Activated B cell treated with CpG ODN at 0.5 μM for 24 hours (primary cell): ENCODE measurements around the gene CDH1. TPM values are rescaled to one million over a fixed set of nuclear protein-coding genes. Genes with fewer than 3 reads are reported as not detected.

Source experiments
- ATAC-seq: fragments of 200-7000 bp; cut with Tn5 transposase; one replicate; pipeline ENCODE4 v1.10.0; 2021; ENCODE audit warnings: low read depth, mild to moderate bottlenecking, moderate library complexity
- CTCF ChIA-PET: fragments of 350-600 bp; sonication (Branson Sonifier 250); formaldehyde crosslinking; loops from one replicate; lab custom pipeline; 2021; ENCODE audit warnings: antibody characterized with exemption; lab: Charles Lee
- POLR2A ChIA-PET: fragments of 350-600 bp; sonication (Branson Sonifier 250); formaldehyde crosslinking; loops from one replicate; lab custom pipeline; 2021; ENCODE audit warnings: antibody characterized with exemption; lab: Charles Lee
- DNase-seq: peaks from one replicate; pipeline ENCODE4 v3.0.0; 2022
- H3K27ac Mint-ChIP-seq: one replicate; pipeline ENCODE4 v1.8.0; 2020; ENCODE audit warnings: mixed read lengths
- H3K27me3 Mint-ChIP-seq: one replicate; pipeline ENCODE4 v1.8.0; 2021; ENCODE audit warnings: mixed read lengths
- H3K36me3 Mint-ChIP-seq: one replicate; pipeline ENCODE4 v1.8.0; 2021; ENCODE audit warnings: low read depth, mixed read lengths
- H3K4me1 Mint-ChIP-seq: one replicate; pipeline ENCODE4 v1.8.0; 2021; ENCODE audit warnings: mixed read lengths
- H3K4me3 Mint-ChIP-seq: one replicate; pipeline ENCODE4 v1.8.0; 2020; ENCODE audit warnings: mild to moderate bottlenecking, mixed read lengths
- H3K9me3 Mint-ChIP-seq: one replicate; pipeline ENCODE4 v1.8.0; 2020; ENCODE audit warnings: mixed read lengths
- CTCF ChIP-seq: fragments of 200-600 bp; IDR thresholded peaks from one replicate; pipeline ENCODE4 v1.8.0; 2022; ENCODE audit warnings: antibody characterized with exemption, mild to moderate bottlenecking
- intact Hi-C: fragments of 100-400 bp; cut with micrococcal nuclease; formaldehyde crosslinking; loops from one replicate; pipeline ENCODE4 v1.15.1; 2024
- total RNA-seq: library from RNA; stranded (reverse); gene quantifications from 2 replicates; pipeline ENCODE4 v1.2.3, GENCODE V29; 2022

Gene CDH1
- total RNA-seq, 1 donor from 2014 or later, result 8.2 TPM

- ATAC-seq, result no peak
- H3K4me1 Mint-ChIP-seq, result no peaks in the 10 kb centered on the region
- no peak for TF ChIP-seq CTCF
- ChIA-PET CTCF (no interaction called here), POLR2A (no interaction called here)
- intact Hi-C loops, result no loop called here
- no peaks in the 10 kb centered on the region for H3K36me3 Mint-ChIP-seq
- H3K27me3 Mint-ChIP-seq, result peaks cover 4% of the 10 kb centered on the region
- H3K27ac Mint-ChIP-seq, result no peak overlapping the region
- no peak overlapping the region for H3K4me3 Mint-ChIP-seq
- H3K9me3 Mint-ChIP-seq, result no peaks in the 10 kb centered on the region
- no peak for DNase-seq
Measured at GRCh38 chr16:68772871-68773270, 35.8 kb downstream of the CDH1 start.

GRCh38 chr16:68774982-68775634, 38.0 kb downstream of the CDH1 start:
- POLR2A ChIA-PET, result no interaction called here
- ATAC-seq (no peak), DNase-seq (no peak)
- H3K27me3 Mint-ChIP-seq, result peaks cover 4% of the 10 kb centered on the region
- H3K27ac Mint-ChIP-seq, result no peak overlapping the region
- no peaks in the 10 kb centered on the region for H3K9me3 Mint-ChIP-seq
- intact Hi-C loops, result no loop called here
- CTCF ChIA-PET, result no interaction called here
- no peaks in the 10 kb centered on the region for H3K4me1 Mint-ChIP-seq
- no peaks in the 10 kb centered on the region for H3K36me3 Mint-ChIP-seq
- no peak overlapping the region for H3K4me3 Mint-ChIP-seq
- no peak for TF ChIP-seq CTCF

- H3K4me3 Mint-ChIP-seq, result no peak overlapping the region
- no peak overlapping the region for H3K27ac Mint-ChIP-seq
- CTCF ChIA-PET, result no interaction called here
- H3K4me1 Mint-ChIP-seq, result peaks cover under 1% of the 10 kb centered on the region
- intact Hi-C loops, result no loop called here
- no peaks in the 10 kb centered on the region for H3K36me3 Mint-ChIP-seq
- no peaks in the 10 kb centered on the region for H3K9me3 Mint-ChIP-seq
- TF ChIP-seq CTCF, result no peak
- ATAC-seq (no peak), DNase-seq (no peak)
- peaks cover 3% of the 10 kb centered on the region for H3K27me3 Mint-ChIP-seq
- POLR2A ChIA-PET, result no interaction called here
Measured at GRCh38 chr16:68776821-68777485, 39.9 kb downstream of the CDH1 start.

GRCh38 chr16:68778551-68779231, 41.6 kb downstream of the CDH1 start:
- CTCF ChIA-PET, result no interaction called here
- no peak for TF ChIP-seq CTCF

GRCh38 chr16:68779891-68780290, 42.8 kb downstream of the CDH1 start:
- Mint-ChIP-seq H3K4me1 (peaks cover 9% of the 10 kb centered on the region), H3K27ac (no peak overlapping the region), H3K4me3 (no peak overlapping the region), H3K36me3 (no peaks in the 10 kb centered on the region), H3K9me3 (no peaks in the 10 kb centered on the region), H3K27me3 (no peaks in the 10 kb centered on the region)
- intact Hi-C loops, result no loop called here
- ATAC-seq, result no peak
- no peak for DNase-seq
- CTCF ChIA-PET, result no interaction called here
- no peak for TF ChIP-seq CTCF
- POLR2A ChIA-PET, result no interaction called here

More at GRCh38 chr16:68778551-68779231, 41.6 kb downstream of the CDH1 start:
- Mint-ChIP-seq H3K27ac (no peak overlapping the region), H3K9me3 (no peaks in the 10 kb centered on the region), H3K4me3 (no peak overlapping the region), H3K27me3 (no peaks in the 10 kb centered on the region), H3K4me1 (peaks cover 9% of the 10 kb centered on the region), H3K36me3 (no peaks in the 10 kb centered on the region)
- intact Hi-C loops, result no loop called here
- DNase-seq, result no peak
- POLR2A ChIA-PET, result interaction anchor here (0.6 kb wide), 1 partner anchor 62 kb away, joined by 7 read pairs; no protein-coding TSS in a partner anchor
- no peak for ATAC-seq
